Astrocyte (in vitro differentiated cells and primary cell): ENCODE measurements around the gene DSCAM. TPM values are rescaled to one million over a fixed set of nuclear protein-coding genes. Genes with fewer than 3 reads are reported as not detected.

Experiments
- DNase-seq: peaks from one replicate; pipeline ENCODE4 v3.0.0-alpha.2; 2010; ENCODE audit warnings: low read depth
- FAIRE-seq: peaks from 2 replicates; lab custom pipeline; 2011; peaks lifted over from hg19 to GRCh38; lab: Jason Lieb, UNC
- H2AFZ ChIP-seq: 2 replicates; pipeline ENCODE4 v1.6.0; 2012; ENCODE audit warnings: low read depth, low read length, inconsistent platforms
- H3K27ac ChIP-seq: 2 replicates; pipeline ENCODE4 v1.5.1; 2011; ENCODE audit warnings: low read depth, low read length, inconsistent platforms
- H3K27me3 ChIP-seq: 2 replicates; pipeline ENCODE4 v1.6.0; 2011; ENCODE audit warnings: low read length, inconsistent platforms; ENCODE audit not compliant: insufficient read depth
- H3K36me3 ChIP-seq: 2 replicates; pipeline ENCODE4 v1.5.1; 2011; ENCODE audit warnings: low read length, inconsistent platforms; ENCODE audit not compliant: insufficient read depth
- H3K4me1 ChIP-seq: 2 replicates; pipeline ENCODE4 v1.5.1; 2011; ENCODE audit warnings: low read length, inconsistent platforms; ENCODE audit not compliant: insufficient read depth
- H3K4me2 ChIP-seq: 2 replicates; pipeline ENCODE4 v1.6.0; 2012; ENCODE audit warnings: low read length, inconsistent platforms
- H3K4me3 ChIP-seq: 2 replicates; pipeline ENCODE4 v1.5.1; 2011; ENCODE audit warnings: low read depth, mild to moderate bottlenecking, low read length, inconsistent platforms; ENCODE audit not compliant: insufficient read depth
- H3K79me2 ChIP-seq: 2 replicates; pipeline ENCODE4 v1.6.0; 2012; ENCODE audit warnings: mild to moderate bottlenecking, low read length, inconsistent platforms; ENCODE audit not compliant: insufficient read depth
- H3K9ac ChIP-seq: 2 replicates; pipeline ENCODE4 v1.6.0; 2012; ENCODE audit warnings: mild to moderate bottlenecking, low read length, inconsistent platforms
- H3K9me3 ChIP-seq: 2 replicates; pipeline ENCODE4 v1.5.1; 2012; ENCODE audit warnings: low read depth, mild to moderate bottlenecking, low read length, inconsistent platforms; ENCODE audit not compliant: insufficient read depth
- H4K20me1 ChIP-seq: 2 replicates; pipeline ENCODE4 v1.6.0; 2012; ENCODE audit warnings: low read length, inconsistent platforms; ENCODE audit not compliant: insufficient read depth
- H3K27ac Mint-ChIP-seq: one replicate; pipeline ENCODE4 v1.8.0; 2021; ENCODE audit warnings: mild to moderate bottlenecking, mixed read lengths; ENCODE audit not compliant: unreplicated experiment
- H3K27me3 Mint-ChIP-seq: one replicate; pipeline ENCODE4 v1.8.0; 2021; ENCODE audit warnings: low read depth, mixed read lengths; ENCODE audit not compliant: unreplicated experiment
- H3K36me3 Mint-ChIP-seq: one replicate; pipeline ENCODE4 v1.8.0; 2021; ENCODE audit warnings: low read depth, mixed read lengths; ENCODE audit not compliant: unreplicated experiment
- H3K4me1 Mint-ChIP-seq: one replicate; pipeline ENCODE4 v1.8.0; 2021; ENCODE audit warnings: low read depth, mixed read lengths; ENCODE audit not compliant: unreplicated experiment
- H3K4me3 Mint-ChIP-seq: one replicate; pipeline ENCODE4 v1.8.0; 2021; ENCODE audit warnings: mild to moderate bottlenecking, moderate library complexity, mixed read lengths; ENCODE audit not compliant: unreplicated experiment
- H3K9me3 Mint-ChIP-seq: one replicate; pipeline ENCODE4 v1.8.0; 2021; ENCODE audit warnings: mild to moderate bottlenecking, mixed read lengths; ENCODE audit not compliant: unreplicated experiment
- CTCF ChIP-seq: IDR thresholded peaks from 2 replicates; pipeline ENCODE4 v1.5.1; 2011; ENCODE audit warnings: low read depth, mild to moderate bottlenecking, inconsistent platforms, low read length, moderate library complexity; ENCODE audit not compliant: insufficient read depth
- EZH2 ChIP-seq: IDR thresholded peaks from 2 replicates; pipeline ENCODE4 v1.6.1; 2012; ENCODE audit warnings: mild to moderate bottlenecking, low read length, inconsistent platforms; ENCODE audit not compliant: insufficient read depth
- total RNA-seq: library from RNA; stranded (reverse); gene quantifications from 2 replicates; pipeline ENCODE4 v1.2.1, GENCODE V29; 2021

Gene DSCAM
- total RNA-seq, 1 donor from 2014 or later, result 0.18 TPM

DNA sequence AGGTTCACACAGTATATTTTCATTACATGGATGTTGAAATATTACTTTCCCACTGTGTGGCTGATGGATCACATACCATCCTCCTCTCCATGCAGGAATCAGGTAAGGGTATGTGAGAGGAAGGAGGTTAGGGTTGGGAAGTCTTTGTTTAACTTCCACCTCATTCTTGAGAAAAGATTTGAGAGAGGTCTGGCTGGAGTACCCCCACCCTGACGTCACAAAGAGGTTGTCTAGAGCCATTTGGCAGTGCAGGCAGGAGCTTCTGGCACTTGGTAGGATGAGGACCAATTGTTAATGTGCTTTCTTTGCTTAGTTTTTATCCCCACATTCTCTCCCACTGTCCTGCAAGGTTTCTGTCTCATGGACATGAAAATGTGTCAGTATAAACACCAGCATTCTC is 356.6 kb downstream of the DSCAM start:
- Mint-ChIP-seq H3K9me3 (peaks cover 10% of the 10 kb centered on the region), H3K4me1 (no peaks in the 10 kb centered on the region)

GRCh38 chr21:40489001-40489400 is 358.0 kb downstream of the DSCAM start:
- H3K27ac ChIP-seq, result no peak overlapping the region
- H3K4me1 ChIP-seq, result no peaks in the 10 kb centered on the region
- H4K20me1 ChIP-seq, result no peaks in the 10 kb centered on the region
- no peak overlapping the region for H3K9ac ChIP-seq
- no peaks in the 10 kb centered on the region for H3K79me2 ChIP-seq
- no peaks in the 10 kb centered on the region for H3K27me3 ChIP-seq
- H3K4me3 ChIP-seq, result no peak overlapping the region
- Mint-ChIP-seq H3K4me3 (no peak overlapping the region), H3K4me1 (no peaks in the 10 kb centered on the region), H3K27ac (no peak overlapping the region), H3K9me3 (peaks cover 12% of the 10 kb centered on the region), H3K27me3 (no peaks in the 10 kb centered on the region), H3K36me3 (no peaks in the 10 kb centered on the region)
- H3K4me2 ChIP-seq, result no peak overlapping the region
- no peak for FAIRE-seq
- H2AFZ ChIP-seq, result no peak overlapping the region
- DNase-seq, result no peak
- TF ChIP-seq CTCF, result no peak
- no peak for TF ChIP-seq EZH2
- no peaks in the 10 kb centered on the region for H3K9me3 ChIP-seq
- H3K36me3 ChIP-seq, result no peaks in the 10 kb centered on the region

More for the DNA sequence above, 356.6 kb downstream of the DSCAM start:
- no peak overlapping the region for H3K27ac Mint-ChIP-seq
- H3K27ac ChIP-seq, result no peak overlapping the region
- no peaks in the 10 kb centered on the region for H3K27me3 ChIP-seq
- H3K9ac ChIP-seq, result no peak overlapping the region
- H3K4me2 ChIP-seq, result no peak overlapping the region
- no peaks in the 10 kb centered on the region for H3K9me3 ChIP-seq
- H3K4me3 ChIP-seq, result no peak overlapping the region
- no peaks in the 10 kb centered on the region for H3K79me2 ChIP-seq
- DNase-seq (no peak), FAIRE-seq (no peak)
- no peaks in the 10 kb centered on the region for H4K20me1 ChIP-seq
- no peak overlapping the region for H2AFZ ChIP-seq
- no peak for TF ChIP-seq CTCF
- no peak for TF ChIP-seq EZH2
- H3K4me3 Mint-ChIP-seq, result no peak overlapping the region
- H3K36me3 Mint-ChIP-seq, result no peaks in the 10 kb centered on the region
- H3K36me3 ChIP-seq, result no peaks in the 10 kb centered on the region
- H3K27me3 Mint-ChIP-seq, result no peaks in the 10 kb centered on the region
- no peaks in the 10 kb centered on the region for H3K4me1 ChIP-seq

DNA sequence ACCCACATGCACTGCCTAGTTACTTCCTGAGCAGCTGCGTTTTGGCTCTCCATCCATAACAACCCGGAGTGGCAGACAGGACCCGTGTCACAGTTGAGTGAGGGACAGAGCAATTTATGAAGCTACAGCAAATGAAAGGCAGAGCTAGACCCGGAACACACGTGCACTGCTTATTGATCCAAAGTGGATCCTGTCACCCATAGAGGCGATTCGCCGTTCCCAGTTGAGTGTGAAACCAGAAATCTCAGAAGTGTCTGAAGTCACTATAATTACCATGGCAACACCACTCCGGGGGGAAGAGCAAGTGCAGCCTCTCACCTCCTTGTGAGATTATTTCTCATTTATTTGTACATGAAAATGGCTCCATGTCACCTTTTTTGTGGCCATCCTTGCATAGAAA is 365.2 kb downstream of the DSCAM start:
- Histone ChIP-seq H3K4me1 (no peaks in the 10 kb centered on the region), H3K79me2 (no peaks in the 10 kb centered on the region), H3K27me3 (no peaks in the 10 kb centered on the region), H2AFZ (no peak overlapping the region), H4K20me1 (no peaks in the 10 kb centered on the region), H3K9me3 (no peaks in the 10 kb centered on the region), H3K4me3 (no peak overlapping the region), H3K27ac (no peak overlapping the region), H3K9ac (no peak overlapping the region), H3K4me2 (no peak overlapping the region), H3K36me3 (no peaks in the 10 kb centered on the region)
- no peaks in the 10 kb centered on the region for H3K4me1 Mint-ChIP-seq
- H3K36me3 Mint-ChIP-seq, result no peaks in the 10 kb centered on the region
- H3K4me3 Mint-ChIP-seq, result no peak overlapping the region
- no peak for FAIRE-seq
- DNase-seq, result no peak
- H3K27me3 Mint-ChIP-seq, result no peaks in the 10 kb centered on the region
- no peak overlapping the region for H3K27ac Mint-ChIP-seq
- no peak for TF ChIP-seq EZH2
- no peak for TF ChIP-seq CTCF
- H3K9me3 Mint-ChIP-seq, result peaks cover 2% of the 10 kb centered on the region
